Measurements from ENCODE around the gene TEX22. TPM values are rescaled to one million over a fixed set of nuclear protein-coding genes. Genes with fewer than 3 reads are reported as not detected.

Gene TEX22
- polyA plus RNA-seq, 1 experiment, result 0.05 TPM

- TF ChIP-seq, protein P1, sequence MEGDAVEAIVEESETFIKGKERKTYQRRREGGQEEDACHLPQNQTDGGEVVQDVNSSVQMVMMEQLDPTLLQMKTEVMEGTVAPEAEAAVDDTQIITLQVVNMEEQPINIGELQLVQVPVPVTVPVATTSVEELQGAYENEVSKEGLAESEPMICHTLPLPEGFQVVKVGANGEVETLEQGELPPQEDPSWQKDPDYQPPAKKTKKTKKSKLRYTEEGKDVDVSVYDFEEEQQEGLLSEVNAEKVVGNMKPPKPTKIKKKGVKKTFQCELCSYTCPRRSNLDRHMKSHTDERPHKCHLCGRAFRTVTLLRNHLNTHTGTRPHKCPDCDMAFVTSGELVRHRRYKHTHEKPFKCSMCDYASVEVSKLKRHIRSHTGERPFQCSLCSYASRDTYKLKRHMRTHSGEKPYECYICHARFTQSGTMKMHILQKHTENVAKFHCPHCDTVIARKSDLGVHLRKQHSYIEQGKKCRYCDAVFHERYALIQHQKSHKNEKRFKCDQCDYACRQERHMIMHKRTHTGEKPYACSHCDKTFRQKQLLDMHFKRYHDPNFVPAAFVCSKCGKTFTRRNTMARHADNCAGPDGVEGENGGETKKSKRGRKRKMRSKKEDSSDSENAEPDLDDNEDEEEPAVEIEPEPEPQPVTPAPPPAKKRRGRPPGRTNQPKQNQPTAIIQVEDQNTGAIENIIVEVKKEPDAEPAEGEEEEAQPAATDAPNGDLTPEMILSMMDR (IDR thresholded peaks at IDR 0.05; ENCODE audit: low read depth, low read length), result no peak
- CTCF ChIA-PET, result interaction anchor here (1.2 kb wide), 1 partner anchor 43 kb away, joined by 5 read pairs; no protein-coding TSS in a partner anchor
- no peak overlapping the region for H3K4me3 ChIP-seq (ENCODE audit: low read depth, low read length)
- peaks cover 3% of the 10 kb centered on the region; the same call in 1 of the 2 replicates for H3K9me3 ChIP-seq (ENCODE audit: control insufficient read depth, insufficient read depth, low read length)
- POLR2A ChIA-PET, result no interaction called here
- H3K27me3 ChIP-seq (ENCODE audit: control insufficient read depth, insufficient read depth, low read length), result no peaks in the 10 kb centered on the region
- no peak overlapping the region for H3K27ac ChIP-seq (ENCODE audit: low read depth, low read length)
- DNase-seq (ENCODE audit: low read depth, low spot score), result no peak
Measured at GRCh38 chr14:105437723-105438500, 39.6 kb downstream of the TEX22 start.

DNA sequence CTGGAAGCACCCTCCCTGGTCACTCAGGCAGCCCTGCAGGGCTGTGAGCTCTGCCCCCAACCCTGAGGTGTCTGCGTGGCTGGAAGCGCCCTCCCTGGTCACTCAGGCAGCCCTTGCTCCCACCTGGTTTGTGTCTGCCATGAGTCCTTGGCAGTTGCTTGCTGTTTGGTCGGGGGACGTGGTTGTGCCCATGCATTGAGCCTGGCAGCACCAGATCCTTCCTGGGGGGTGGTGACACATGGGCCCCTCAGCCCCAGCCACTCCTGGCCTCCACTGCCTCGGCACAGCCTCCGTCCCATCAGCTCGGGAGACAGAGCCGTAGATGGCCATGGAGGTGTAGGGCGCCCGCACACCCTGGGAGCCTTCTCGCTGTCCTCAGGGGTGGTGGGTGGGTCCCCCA lies 40.8 kb downstream of the TEX22 start:
- Histone ChIP-seq H3K4me3 (ENCODE audit: low read depth, low read length) (no peak overlapping the region), H3K27me3 (ENCODE audit: control insufficient read depth, insufficient read depth, low read length) (no peaks in the 10 kb centered on the region), H3K27ac (ENCODE audit: low read depth, low read length) (no peak overlapping the region), H3K9me3 (ENCODE audit: control insufficient read depth, insufficient read depth, low read length) (peaks cover 3% of the 10 kb centered on the region; the same call in 1 of the 2 replicates)
- TF ChIP-seq, protein P1 (IDR thresholded peaks at IDR 0.05; ENCODE audit: low read depth, low read length), result no peak
- POLR2A ChIA-PET, result no interaction called here
- DNase-seq (ENCODE audit: low read depth, low spot score), result no peak
- CTCF ChIA-PET, result no interaction called here

DNA sequence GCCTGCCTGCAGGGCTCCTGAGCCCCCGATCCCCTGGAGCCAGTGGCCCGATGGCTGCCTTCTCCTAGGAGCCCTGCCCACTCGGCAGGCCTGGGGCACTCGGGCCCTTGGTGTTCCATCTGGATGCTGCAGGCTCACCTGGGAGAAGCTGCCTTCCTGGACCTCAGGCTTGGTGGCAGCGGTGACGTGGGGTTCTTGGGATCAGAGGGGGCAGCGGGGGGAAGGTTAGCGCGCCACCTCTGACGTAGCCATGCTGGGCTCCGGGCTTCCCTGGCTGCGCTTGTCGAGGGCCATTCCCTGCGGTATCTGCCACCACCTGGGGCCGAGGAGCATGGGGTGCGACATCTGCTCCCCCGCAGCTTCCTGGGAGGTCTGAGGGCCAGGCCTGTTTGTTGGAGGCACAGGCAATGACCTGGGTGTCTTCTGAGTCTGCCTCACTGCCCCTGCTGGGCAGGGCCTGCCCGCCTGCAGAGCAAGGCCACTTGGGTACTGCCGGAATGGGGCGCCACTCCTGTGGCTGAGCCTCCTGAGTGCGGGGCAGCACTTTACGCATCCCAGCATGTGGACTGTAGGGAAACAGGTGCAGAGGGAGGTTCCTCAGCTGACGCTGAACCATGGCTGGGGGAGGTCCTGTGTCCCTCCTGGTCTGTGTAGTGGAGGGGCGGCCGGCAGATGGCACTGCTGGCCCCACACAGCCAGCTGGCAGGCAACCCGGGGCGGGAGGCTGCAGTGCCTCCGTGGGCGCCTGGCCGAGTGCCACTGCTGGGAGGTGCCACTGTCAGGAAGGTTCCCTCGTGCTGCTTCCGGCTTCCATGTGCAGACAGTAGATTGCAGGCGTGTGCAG lies 41.6 kb downstream of the TEX22 start:
- no peak overlapping the region for H3K4me3 ChIP-seq (ENCODE audit: low read depth, low read length)
- TF ChIP-seq, protein P1 (IDR thresholded peaks at IDR 0.05; ENCODE audit: low read depth, low read length), result no peak
- no peak overlapping the region for H3K27ac ChIP-seq (ENCODE audit: low read depth, low read length)
- H3K27me3 ChIP-seq (ENCODE audit: control insufficient read depth, insufficient read depth, low read length), result no peaks in the 10 kb centered on the region
- no peak for DNase-seq (ENCODE audit: low read depth, low spot score)
- POLR2A ChIA-PET, result no interaction called here
- CTCF ChIA-PET, result no interaction called here
- peaks cover 3% of the 10 kb centered on the region; the same call in 1 of the 2 replicates for H3K9me3 ChIP-seq (ENCODE audit: control insufficient read depth, insufficient read depth, low read length)

DNA sequence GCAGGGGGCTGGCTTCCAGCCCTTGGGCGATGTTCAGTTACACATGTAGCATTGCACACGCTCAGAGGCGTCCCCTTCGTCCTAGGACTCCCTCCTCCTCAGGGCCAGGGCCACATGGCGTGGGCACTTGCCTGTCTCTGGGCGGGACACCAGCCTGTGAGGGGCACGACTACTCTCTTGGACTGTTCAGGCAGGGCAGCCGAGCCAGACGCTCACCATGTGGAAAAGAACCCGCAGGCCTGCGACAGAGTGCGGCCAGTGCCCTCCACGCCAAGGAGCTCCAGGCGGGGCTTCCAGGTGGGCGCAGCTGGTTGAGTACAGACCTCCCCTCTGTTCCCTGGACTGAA lies 42.2 kb downstream of the TEX22 start:
- TF ChIP-seq, protein P1 (IDR thresholded peaks at IDR 0.05; ENCODE audit: low read depth, low read length), result no peak
- H3K4me3 ChIP-seq (ENCODE audit: low read depth, low read length), result no peak overlapping the region
- H3K9me3 ChIP-seq (ENCODE audit: control insufficient read depth, insufficient read depth, low read length), result peaks cover 3% of the 10 kb centered on the region; the same call in 1 of the 2 replicates
- ChIA-PET CTCF (interaction anchor here (0.6 kb wide), 1 partner anchor 49 kb away, joined by 3 read pairs; no protein-coding TSS in a partner anchor), POLR2A (no interaction called here)
- no peak for DNase-seq (ENCODE audit: low read depth, low spot score)
- no peak overlapping the region for H3K27ac ChIP-seq (ENCODE audit: low read depth, low read length)
- no peaks in the 10 kb centered on the region for H3K27me3 ChIP-seq (ENCODE audit: control insufficient read depth, insufficient read depth, low read length)

- Histone ChIP-seq H3K9me3 (ENCODE audit: control insufficient read depth, insufficient read depth, low read length) (peaks cover 3% of the 10 kb centered on the region; the same call in 1 of the 2 replicates), H3K27ac (ENCODE audit: low read depth, low read length) (no peak overlapping the region), H3K27me3 (ENCODE audit: control insufficient read depth, insufficient read depth, low read length) (no peaks in the 10 kb centered on the region), H3K4me3 (ENCODE audit: low read depth, low read length) (no peak overlapping the region)
- DNase-seq (ENCODE audit: low read depth, low spot score), result no peak
- ChIA-PET POLR2A (no interaction called here), CTCF (interaction anchor here (0.6 kb wide), 1 partner anchor 49 kb away, joined by 3 read pairs; no protein-coding TSS in a partner anchor)
- TF ChIP-seq, protein P1 (IDR thresholded peaks at IDR 0.05; ENCODE audit: low read depth, low read length), result no peak
Measured at GRCh38 chr14:105440992-105441391, 42.7 kb downstream of the TEX22 start.
